ENCODE results near the gene PATZ1. TPM values are rescaled to one million over a fixed set of nuclear protein-coding genes. Genes with fewer than 3 reads are reported as not detected.

PATZ1 gene
- total and polyA plus RNA-seq, 8 donors, result 19.9 to 72.4 (median 66.0) TPM

DNA sequence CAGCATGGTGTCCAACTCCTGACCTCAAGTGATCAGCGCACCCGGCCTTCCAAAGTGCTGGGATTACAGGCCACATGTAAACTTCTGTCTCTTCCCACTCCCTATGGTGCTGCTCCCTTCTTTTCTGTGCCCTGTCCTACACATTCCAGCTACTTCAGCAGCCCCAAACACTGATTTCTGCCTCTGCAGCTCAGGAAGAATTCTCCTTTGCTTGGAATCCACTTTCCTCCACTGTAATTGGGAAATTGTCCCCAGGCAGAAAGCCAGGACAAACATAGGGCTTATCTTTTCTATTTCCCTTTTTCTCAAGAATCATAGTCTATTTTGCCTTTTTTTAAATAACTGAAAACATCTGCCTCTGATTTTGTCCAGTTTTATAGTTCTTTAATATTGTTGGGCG, 32.0 kb upstream of the PATZ1 start:
- TF ChIP-seq, protein P1, sequence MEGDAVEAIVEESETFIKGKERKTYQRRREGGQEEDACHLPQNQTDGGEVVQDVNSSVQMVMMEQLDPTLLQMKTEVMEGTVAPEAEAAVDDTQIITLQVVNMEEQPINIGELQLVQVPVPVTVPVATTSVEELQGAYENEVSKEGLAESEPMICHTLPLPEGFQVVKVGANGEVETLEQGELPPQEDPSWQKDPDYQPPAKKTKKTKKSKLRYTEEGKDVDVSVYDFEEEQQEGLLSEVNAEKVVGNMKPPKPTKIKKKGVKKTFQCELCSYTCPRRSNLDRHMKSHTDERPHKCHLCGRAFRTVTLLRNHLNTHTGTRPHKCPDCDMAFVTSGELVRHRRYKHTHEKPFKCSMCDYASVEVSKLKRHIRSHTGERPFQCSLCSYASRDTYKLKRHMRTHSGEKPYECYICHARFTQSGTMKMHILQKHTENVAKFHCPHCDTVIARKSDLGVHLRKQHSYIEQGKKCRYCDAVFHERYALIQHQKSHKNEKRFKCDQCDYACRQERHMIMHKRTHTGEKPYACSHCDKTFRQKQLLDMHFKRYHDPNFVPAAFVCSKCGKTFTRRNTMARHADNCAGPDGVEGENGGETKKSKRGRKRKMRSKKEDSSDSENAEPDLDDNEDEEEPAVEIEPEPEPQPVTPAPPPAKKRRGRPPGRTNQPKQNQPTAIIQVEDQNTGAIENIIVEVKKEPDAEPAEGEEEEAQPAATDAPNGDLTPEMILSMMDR (IDR thresholded peaks at IDR 0.05), result no peak
- no peak for ATAC-seq
- Histone ChIP-seq H3K27ac (no peak overlapping the region), H3K9me3 (no peaks in the 10 kb centered on the region), H3K4me1 (no peaks in the 10 kb centered on the region), H3K4me3 (no peak overlapping the region), H3K27me3 (no peaks in the 10 kb centered on the region), H3K36me3 (no peaks in the 10 kb centered on the region)
- DNase-seq, result peak in 1 of 4 donors; percentile 48
- intact Hi-C loops (cut with DNase I), result no loop called here

DNA sequence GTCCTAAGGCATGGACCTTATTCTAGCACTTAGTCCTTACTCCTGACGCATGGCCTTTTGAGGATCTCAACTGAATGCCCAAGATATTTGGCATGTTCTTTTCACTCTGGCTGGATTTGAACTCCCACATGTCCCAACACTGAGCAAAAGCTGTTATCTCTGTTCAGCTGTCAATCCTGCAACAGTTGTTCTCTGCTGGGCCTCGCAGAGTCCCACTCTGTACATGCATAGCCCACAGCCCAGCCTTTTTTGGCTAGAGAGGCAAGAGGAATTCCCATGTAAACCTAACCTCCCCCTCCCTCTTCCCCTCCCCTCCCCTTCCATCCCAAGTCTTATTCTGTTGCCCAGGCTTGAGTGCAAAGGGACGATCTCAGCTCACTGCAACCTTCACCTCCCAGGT, 31.5 kb upstream of the PATZ1 start:
- H3K36me3 ChIP-seq, result no peaks in the 10 kb centered on the region
- peak in 1 of 4 donors; percentile 51 for DNase-seq
- intact Hi-C loops (cut with DNase I), result no loop called here
- H3K9me3 ChIP-seq, result no peaks in the 10 kb centered on the region
- TF ChIP-seq, protein P1 (IDR thresholded peaks at IDR 0.05), result no peak
- H3K27me3 ChIP-seq, result no peaks in the 10 kb centered on the region
- H3K4me1 ChIP-seq, result no peaks in the 10 kb centered on the region
- no peak overlapping the region for H3K4me3 ChIP-seq
- no peak overlapping the region for H3K27ac ChIP-seq
- no peak for ATAC-seq

DNA sequence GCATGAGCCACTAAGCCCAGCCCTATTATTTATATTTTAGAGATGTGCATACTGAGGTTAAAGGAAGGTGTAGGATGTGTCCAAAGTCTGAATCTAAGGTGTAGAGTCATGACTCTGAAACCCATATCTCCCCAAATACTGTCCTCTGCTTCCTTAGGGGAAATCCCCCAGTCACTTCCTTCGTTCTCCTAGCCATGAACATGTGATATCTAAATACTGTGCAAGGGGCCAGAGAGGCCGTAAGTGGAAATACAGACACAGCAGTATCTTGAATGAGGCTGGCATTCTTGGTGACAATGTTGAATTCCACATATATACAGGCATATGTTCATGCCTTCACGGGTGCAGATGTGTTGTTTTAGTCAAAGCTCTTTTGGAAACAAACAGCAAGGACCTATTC, 21.3 kb upstream of the PATZ1 start:
- Histone ChIP-seq H3K27ac (no peak overlapping the region), H3K36me3 (no peaks in the 10 kb centered on the region), H3K4me3 (no peak overlapping the region), H3K4me1 (no peaks in the 10 kb centered on the region), H3K27me3 (no peaks in the 10 kb centered on the region), H3K9me3 (no peaks in the 10 kb centered on the region)
- TF ChIP-seq, protein P1 (IDR thresholded peaks at IDR 0.05), result no peak
- ATAC-seq (no peak), DNase-seq (no peak)
- intact Hi-C loops (cut with DNase I), result no loop called here

DNA sequence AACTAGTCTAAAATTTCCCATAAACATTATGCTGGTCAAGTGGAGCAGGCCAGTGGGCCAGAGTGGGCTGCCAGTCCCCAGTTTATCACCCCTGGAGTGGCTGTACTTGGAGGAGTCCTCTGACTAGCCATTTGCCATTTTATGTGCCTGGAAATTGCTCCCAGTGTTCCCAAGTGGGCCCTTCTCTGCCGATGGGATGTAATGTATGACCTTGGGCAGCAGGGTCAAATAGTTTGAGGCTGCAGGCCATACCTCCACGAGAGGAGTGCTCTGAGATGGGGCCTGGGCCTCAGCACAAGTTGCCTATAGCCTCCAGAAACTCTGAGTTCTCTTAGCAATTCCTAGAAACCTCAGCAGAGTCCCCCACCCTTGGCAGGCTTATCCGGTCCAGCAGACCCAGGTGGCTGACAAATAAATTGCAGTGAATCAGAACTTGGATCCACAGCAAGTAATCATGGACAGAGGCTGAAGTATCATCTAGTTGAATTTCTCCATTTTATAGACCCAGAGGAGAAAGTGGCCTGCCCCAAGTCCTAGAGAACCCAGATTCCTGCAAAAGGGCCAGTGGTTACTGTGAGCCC, 17.8 kb upstream of the PATZ1 start:
- intact Hi-C loops (cut with DNase I), result no loop called here
- TF ChIP-seq, protein P1 (IDR thresholded peaks at IDR 0.05), result no peak
- DNase-seq (no peak), ATAC-seq (no peak)
- Histone ChIP-seq H3K4me3 (no peak overlapping the region), H3K36me3 (no peaks in the 10 kb centered on the region), H3K9me3 (no peaks in the 10 kb centered on the region), H3K4me1 (no peaks in the 10 kb centered on the region), H3K27me3 (no peaks in the 10 kb centered on the region), H3K27ac (no peak overlapping the region)

DNA sequence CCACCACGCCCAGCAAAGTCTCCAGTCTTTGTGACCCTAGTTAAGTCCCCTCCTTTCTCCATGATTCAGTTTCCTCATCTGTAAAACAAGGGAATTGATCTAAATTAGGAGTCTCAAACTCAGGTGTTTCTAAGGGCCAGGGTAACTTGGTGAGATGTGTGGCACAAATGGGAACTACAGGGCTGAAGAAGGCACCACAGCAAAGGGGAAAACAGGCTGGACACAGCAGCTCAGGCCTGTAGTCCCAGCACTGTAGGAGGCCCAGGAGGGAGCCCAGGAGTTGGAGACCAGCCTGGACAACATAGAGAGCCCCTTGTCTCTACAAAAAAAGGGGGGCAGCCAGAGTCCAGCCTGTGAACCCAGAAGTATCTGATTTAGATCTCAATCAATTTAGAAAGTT, 15.6 kb upstream of the PATZ1 start:
- Histone ChIP-seq H3K27ac (no peak overlapping the region), H3K36me3 (no peaks in the 10 kb centered on the region), H3K4me1 (no peaks in the 10 kb centered on the region), H3K9me3 (no peaks in the 10 kb centered on the region), H3K4me3 (no peak overlapping the region), H3K27me3 (no peaks in the 10 kb centered on the region)
- no peak for DNase-seq
- intact Hi-C loops (cut with DNase I), result no loop called here
- no peak for ATAC-seq
- TF ChIP-seq, protein P1 (IDR thresholded peaks at IDR 0.05), result no peak

Data from left lung (tissue), 10 donors.